ENCODE results near the gene PACRG. TPM values are rescaled to one million over a fixed set of nuclear protein-coding genes. Genes with fewer than 3 reads are reported as not detected.

Gene PACRG
- total RNA-seq, 1 experiment from 2014 or later: 0.26 TPM

DNA sequence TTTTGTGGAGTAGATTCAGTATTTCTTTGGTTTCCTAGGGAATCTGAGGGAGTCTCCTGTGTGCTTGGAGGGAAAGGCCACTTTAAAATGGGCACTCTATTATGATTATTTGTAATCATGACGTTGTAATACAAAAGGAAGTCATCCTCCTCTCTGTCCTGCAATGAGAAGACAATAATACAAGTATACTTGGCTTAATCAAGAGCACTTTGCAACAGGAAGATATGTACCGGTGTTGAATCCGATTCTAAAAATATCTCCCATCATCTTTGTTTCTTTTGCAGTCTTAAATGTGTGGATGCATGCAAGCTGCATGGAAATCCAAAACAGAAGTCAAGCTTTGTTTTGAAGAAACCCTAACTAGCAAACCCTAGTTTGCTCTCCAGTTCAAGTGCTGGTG, 592.6 kb downstream of the PACRG start:
- H2AK5ac ChIP-seq (ENCODE audit: insufficient read length, low read length): no peak overlapping the region
- no peak overlapping the region for H4K5ac ChIP-seq (ENCODE audit: insufficient read length, low read depth, low read length)
- no peak overlapping the region for H2BK120ac ChIP-seq (ENCODE audit: low read depth, low read length, poor library complexity, severe bottlenecking)
- no peaks in the 10 kb centered on the region for H3K79me1 ChIP-seq (ENCODE audit: insufficient read depth, low read depth, low read length, poor library complexity, severe bottlenecking)
- TF ChIP-seq, protein P1, sequence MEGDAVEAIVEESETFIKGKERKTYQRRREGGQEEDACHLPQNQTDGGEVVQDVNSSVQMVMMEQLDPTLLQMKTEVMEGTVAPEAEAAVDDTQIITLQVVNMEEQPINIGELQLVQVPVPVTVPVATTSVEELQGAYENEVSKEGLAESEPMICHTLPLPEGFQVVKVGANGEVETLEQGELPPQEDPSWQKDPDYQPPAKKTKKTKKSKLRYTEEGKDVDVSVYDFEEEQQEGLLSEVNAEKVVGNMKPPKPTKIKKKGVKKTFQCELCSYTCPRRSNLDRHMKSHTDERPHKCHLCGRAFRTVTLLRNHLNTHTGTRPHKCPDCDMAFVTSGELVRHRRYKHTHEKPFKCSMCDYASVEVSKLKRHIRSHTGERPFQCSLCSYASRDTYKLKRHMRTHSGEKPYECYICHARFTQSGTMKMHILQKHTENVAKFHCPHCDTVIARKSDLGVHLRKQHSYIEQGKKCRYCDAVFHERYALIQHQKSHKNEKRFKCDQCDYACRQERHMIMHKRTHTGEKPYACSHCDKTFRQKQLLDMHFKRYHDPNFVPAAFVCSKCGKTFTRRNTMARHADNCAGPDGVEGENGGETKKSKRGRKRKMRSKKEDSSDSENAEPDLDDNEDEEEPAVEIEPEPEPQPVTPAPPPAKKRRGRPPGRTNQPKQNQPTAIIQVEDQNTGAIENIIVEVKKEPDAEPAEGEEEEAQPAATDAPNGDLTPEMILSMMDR (conservative IDR thresholded peaks at IDR 0.05): no peak
- no peak overlapping the region for H2AFZ ChIP-seq (ENCODE audit: low read length)
- no peaks in the 10 kb centered on the region for H3K9me3 ChIP-seq (ENCODE audit: control insufficient read depth, low read depth, low read length)
- H3K27me3 Mint-ChIP-seq (ENCODE audit: low read depth): no peaks in the 10 kb centered on the region; the same call in none of the 2 replicates
- no peaks in the 10 kb centered on the region for H3K27me3 ChIP-seq (ENCODE audit: insufficient read depth, low read length)
- no peaks in the 10 kb centered on the region for H4K20me1 ChIP-seq (ENCODE audit: control insufficient read depth, insufficient read depth, insufficient read length)
- H3K9ac ChIP-seq (ENCODE audit: extremely low read depth, insufficient read length, low read length): no peak overlapping the region
- no peak overlapping the region for H3K4ac ChIP-seq (ENCODE audit: low read depth, low read length)
- no peak overlapping the region for H3K27ac ChIP-seq (ENCODE audit: insufficient read length, low read depth, low read length)
- H3K4me1 ChIP-seq (ENCODE audit: insufficient read depth, low read length): no peaks in the 10 kb centered on the region
- no peak overlapping the region for H3K18ac ChIP-seq (ENCODE audit: insufficient read length, low read depth, low read length)
- no peak overlapping the region for H3K14ac ChIP-seq (ENCODE audit: insufficient read depth, low read length)
- H3K36me3 Mint-ChIP-seq (ENCODE audit: insufficient read depth in 1 of 3, low read depth in 3 of 3): no peaks in the 10 kb centered on the region
- H4K91ac ChIP-seq (ENCODE audit: insufficient read length, low read depth, low read length): no peak overlapping the region
- H3K23me2 ChIP-seq (ENCODE audit: insufficient read length, low read depth, low read length, poor library complexity, severe bottlenecking): no peaks in the 10 kb centered on the region
- peaks cover 0 to 3% of the 10 kb centered on the region in 2 experiments; a peak in 1 of 4 replicates for H3K4me1 Mint-ChIP-seq
- H3T11ph ChIP-seq (ENCODE audit: low read length): no peak overlapping the region
- H3K9me3 Mint-ChIP-seq: no peaks in the 10 kb centered on the region
- no peak overlapping the region for H2BK12ac ChIP-seq (ENCODE audit: insufficient read length, low read depth, low read length)
- H3K56ac ChIP-seq (ENCODE audit: insufficient read length, low read depth, low read length): no peak overlapping the region
- no CpG with 5 or more reads among the region's 3 CpGs for WGBS (ENCODE audit: extremely low coverage, insufficient read length, low lambda C conversion rate)
- no peak overlapping the region for H2BK5ac ChIP-seq (ENCODE audit: insufficient read length, low read length)
- no peak overlapping the region for H3K4me2 ChIP-seq (ENCODE audit: insufficient read depth, insufficient read length, low read length)
- H3K23ac ChIP-seq (ENCODE audit: insufficient read length, low read depth, low read length): no peak overlapping the region
- no peak overlapping the region for H2BK20ac ChIP-seq (ENCODE audit: low read depth, low read length, poor library complexity, severe bottlenecking)
- no peak overlapping the region for H4K8ac ChIP-seq (replicated peaks; ENCODE audit: insufficient read length, low read depth, low read length)
- no peaks in the 10 kb centered on the region for H3K79me2 ChIP-seq (ENCODE audit: insufficient read depth, low read length)
- H2BK15ac ChIP-seq (ENCODE audit: low read depth, low read length): no peak overlapping the region
- no peak for DNase-seq
- H3K27ac Mint-ChIP-seq: no peak overlapping the region
- H3K4me3 Mint-ChIP-seq: no peak overlapping the region
